Raji (cell line): ENCODE measurements around the gene SLC25A10.

Source experiments
- POLR2A ChIP-seq: IDR thresholded peaks from 2 replicates; pipeline ENCODE4 v1.6.1; 2011; ENCODE audit warnings: low read depth, low read length, control low read depth; ENCODE audit not compliant: insufficient read depth

The SLC25A10 gene

GRCh38 chr17:81740395-81740961 is 28.4 kb downstream of the SLC25A10 start:
- no peak for TF ChIP-seq POLR2A

GRCh38 chr17:81741049-81741593 is 29.0 kb downstream of the SLC25A10 start:
- no peak for TF ChIP-seq POLR2A

- TF ChIP-seq POLR2A, result no peak
Observed at GRCh38 chr17:81741594-81742452, 29.7 kb downstream of the SLC25A10 start.
